Measurements from ENCODE around the gene VDR.

Gene VDR

DNA sequence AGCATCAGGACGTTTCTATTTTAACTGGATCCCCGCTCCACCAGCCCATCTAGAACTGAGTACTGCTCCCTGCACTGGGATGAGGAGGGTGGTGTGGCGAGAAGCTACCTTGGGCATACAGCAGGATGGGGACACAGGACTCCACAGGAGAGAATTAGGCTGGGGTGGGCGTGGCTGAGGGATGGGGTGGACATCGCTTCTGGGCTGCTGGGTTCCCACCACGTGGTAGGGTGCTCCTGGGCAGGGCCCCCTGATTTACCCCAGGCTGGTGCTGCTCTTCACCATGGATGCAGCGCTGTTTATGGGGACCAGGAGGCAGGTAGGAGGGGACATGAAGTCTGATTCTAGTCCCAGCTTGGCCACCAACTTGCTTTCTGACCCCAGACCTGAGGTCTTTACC lies 41.9 kb downstream of the VDR start:
- H2BK12ac ChIP-seq (ENCODE audit: low read length in 2 of 2), result no peak overlapping the region
- no peak overlapping the region for H4K91ac ChIP-seq (ENCODE audit: low read length)
- H4K8ac ChIP-seq (ENCODE audit: low read length), result no peak overlapping the region
- WGBS, result 94% methylated on average over 7 of the region's 7 CpGs
- peaks cover 0 to 65% of the 10 kb centered on the region in 2 experiments for H3K36me3 ChIP-seq (ENCODE audit: control insufficient read depth in 1 of 2, insufficient read depth in 2 of 2, low read depth in 1 of 2, low read length in 2 of 2)
- H3K9me3 ChIP-seq (ENCODE audit: control insufficient read depth, low read length), result no peaks in the 10 kb centered on the region
- H3K27me3 ChIP-seq (ENCODE audit: control insufficient read depth in 1 of 2, insufficient read depth in 1 of 2, low read length in 2 of 2), result no peaks in the 10 kb centered on the region
- no peak overlapping the region for H3K4me3 ChIP-seq (ENCODE audit: insufficient read depth in 1 of 2, low read depth in 1 of 2, low read length in 2 of 2)
- no peak overlapping the region for H2AFZ ChIP-seq (ENCODE audit: low read depth, low read length)
- H3K27ac ChIP-seq (ENCODE audit: low read length, poor library complexity, severe bottlenecking), result no peak overlapping the region
- no peak overlapping the region for H3K4ac ChIP-seq (ENCODE audit: low read depth in 1 of 2, low read length in 2 of 2)
- no peak overlapping the region for H3K4me2 ChIP-seq (ENCODE audit: low read length, poor library complexity, severe bottlenecking)
- H2AK5ac ChIP-seq (ENCODE audit: low read length, severe bottlenecking), result no peak overlapping the region
- H2BK15ac ChIP-seq (ENCODE audit: low read depth, poor library complexity, severe bottlenecking), result no peak overlapping the region
- no peak overlapping the region for H2BK5ac ChIP-seq (ENCODE audit: low read depth, low read length, poor library complexity, severe bottlenecking)
- no peak for DNase-seq
- no peak overlapping the region for H3K9ac ChIP-seq (ENCODE audit: low read length)
- H2BK120ac ChIP-seq (ENCODE audit: low read depth, low read length), result no peak overlapping the region
- H3K18ac ChIP-seq (ENCODE audit: low read depth in 1 of 2, low read length in 2 of 2), result no peak overlapping the region
- peaks cover 4% of the 10 kb centered on the region for H3K4me1 ChIP-seq (ENCODE audit: control insufficient read depth, insufficient read depth, low read depth, low read length)
- no peaks in the 10 kb centered on the region for H3K79me1 ChIP-seq (replicated peaks; ENCODE audit: low read length, poor library complexity, severe bottlenecking)
- H3K14ac ChIP-seq (ENCODE audit: low read length in 2 of 2), result no peak overlapping the region
- no peak overlapping the region for H3K23ac ChIP-seq (ENCODE audit: low read length in 2 of 2)

DNA sequence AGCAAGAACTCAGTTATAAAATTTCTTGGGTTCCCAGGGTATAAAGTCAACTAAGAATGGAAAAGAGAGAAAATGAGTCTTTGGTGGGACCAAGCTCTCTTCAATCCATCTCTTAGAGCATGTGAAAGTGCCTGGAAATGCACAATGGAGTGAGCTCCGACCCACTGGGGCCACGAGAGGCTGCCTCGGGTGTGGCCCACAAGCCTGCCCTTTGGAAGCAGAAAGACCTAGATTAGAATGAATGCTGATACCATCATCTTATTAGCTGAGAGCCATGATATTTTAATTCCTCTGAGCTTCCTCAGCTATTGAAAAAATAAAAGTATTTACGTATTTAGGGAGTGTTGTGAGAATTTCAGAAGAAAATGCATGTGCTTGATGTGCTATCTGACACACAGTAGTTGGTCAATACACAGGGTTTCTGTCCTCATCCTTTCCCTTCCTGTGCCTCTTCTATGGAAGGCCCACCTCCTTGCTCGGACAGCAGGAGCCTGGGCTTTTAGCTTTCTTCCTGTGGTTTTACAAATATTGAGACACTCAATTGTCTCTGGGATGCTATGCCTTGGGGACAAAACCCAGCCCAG lies 42.5 kb downstream of the VDR start:
- H4K8ac ChIP-seq (ENCODE audit: low read length), result no peak overlapping the region
- DNase-seq, result no peak
- no peak overlapping the region for H2AK5ac ChIP-seq (ENCODE audit: low read length, severe bottlenecking)
- no peaks in the 10 kb centered on the region for H3K9me3 ChIP-seq (ENCODE audit: control insufficient read depth, low read length)
- H2BK12ac ChIP-seq (ENCODE audit: low read length in 2 of 2), result no peak overlapping the region
- H3K14ac ChIP-seq (ENCODE audit: low read length in 2 of 2), result no peak overlapping the region
- H3K23ac ChIP-seq (ENCODE audit: low read length in 2 of 2), result no peak overlapping the region
- no peak overlapping the region for H2BK15ac ChIP-seq (ENCODE audit: low read depth, poor library complexity, severe bottlenecking)
- H3K36me3 ChIP-seq (ENCODE audit: control insufficient read depth in 1 of 2, insufficient read depth in 2 of 2, low read depth in 1 of 2, low read length in 2 of 2), result peaks cover 0 to 71% of the 10 kb centered on the region in 2 experiments
- no peak overlapping the region for H4K91ac ChIP-seq (ENCODE audit: low read length)
- no peak overlapping the region for H2AFZ ChIP-seq (ENCODE audit: low read depth, low read length)
- no peak overlapping the region for H3K18ac ChIP-seq (ENCODE audit: low read depth in 1 of 2, low read length in 2 of 2)
- H2BK120ac ChIP-seq (ENCODE audit: low read depth, low read length), result no peak overlapping the region
- no peak overlapping the region for H3K9ac ChIP-seq (ENCODE audit: low read length)
- no peak overlapping the region for H2BK5ac ChIP-seq (ENCODE audit: low read depth, low read length, poor library complexity, severe bottlenecking)
- no peak overlapping the region for H3K4ac ChIP-seq (ENCODE audit: low read depth in 1 of 2, low read length in 2 of 2)
- H3K4me2 ChIP-seq (ENCODE audit: low read length, poor library complexity, severe bottlenecking), result no peak overlapping the region
- H3K4me3 ChIP-seq (ENCODE audit: insufficient read depth in 1 of 2, low read depth in 1 of 2, low read length in 2 of 2), result no peak overlapping the region
- no peaks in the 10 kb centered on the region for H3K79me1 ChIP-seq (replicated peaks; ENCODE audit: low read length, poor library complexity, severe bottlenecking)
- peaks cover under 1% of the 10 kb centered on the region for H3K4me1 ChIP-seq (ENCODE audit: control insufficient read depth, insufficient read depth, low read depth, low read length)
- H3K27ac ChIP-seq (ENCODE audit: low read length, poor library complexity, severe bottlenecking), result no peak overlapping the region
- no peaks in the 10 kb centered on the region for H3K27me3 ChIP-seq (ENCODE audit: control insufficient read depth in 1 of 2, insufficient read depth in 1 of 2, low read length in 2 of 2)
- 97% methylated on average over 4 of the region's 5 CpGs for WGBS

DNA sequence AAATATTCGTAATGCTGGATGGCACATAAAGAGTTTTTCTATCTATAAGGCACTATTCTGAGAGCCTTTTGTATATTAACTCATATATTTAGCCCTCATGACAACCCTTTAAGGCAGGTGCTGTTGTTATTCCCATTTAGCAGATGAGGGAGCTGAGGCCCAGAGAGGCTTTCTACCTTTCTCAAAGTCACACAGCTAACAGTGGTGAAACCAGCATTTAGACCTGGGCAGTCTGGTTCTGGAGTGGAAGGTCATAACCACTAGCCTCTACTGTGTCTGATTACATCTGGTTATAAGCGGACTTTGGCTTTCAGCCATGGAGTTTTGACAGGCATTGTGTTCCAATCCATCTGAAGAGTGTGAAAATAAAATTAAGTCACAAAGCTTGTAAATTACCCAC lies 43.9 kb downstream of the VDR start:
- H2BK120ac ChIP-seq (ENCODE audit: low read depth, low read length), result no peak overlapping the region
- no peak overlapping the region for H4K8ac ChIP-seq (ENCODE audit: low read length)
- H3K27ac ChIP-seq (ENCODE audit: low read length, poor library complexity, severe bottlenecking), result no peak overlapping the region
- H3K4me3 ChIP-seq (ENCODE audit: insufficient read depth in 1 of 2, low read depth in 1 of 2, low read length in 2 of 2), result no peak overlapping the region
- no peak for DNase-seq
- no peaks in the 10 kb centered on the region for H3K27me3 ChIP-seq (ENCODE audit: control insufficient read depth in 1 of 2, insufficient read depth in 1 of 2, low read length in 2 of 2)
- H3K9ac ChIP-seq (ENCODE audit: low read length), result no peak overlapping the region
- H2BK5ac ChIP-seq (ENCODE audit: low read depth, low read length, poor library complexity, severe bottlenecking), result no peak overlapping the region
- no peak overlapping the region for H2BK15ac ChIP-seq (ENCODE audit: low read depth, poor library complexity, severe bottlenecking)
- H3K18ac ChIP-seq (ENCODE audit: low read depth in 1 of 2, low read length in 2 of 2), result no peak overlapping the region
- H2AFZ ChIP-seq (ENCODE audit: low read depth, low read length), result no peak overlapping the region
- H3K4me2 ChIP-seq (ENCODE audit: low read length, poor library complexity, severe bottlenecking), result no peak overlapping the region
- H2AK5ac ChIP-seq (ENCODE audit: low read length, severe bottlenecking), result no peak overlapping the region
- no peak overlapping the region for H2BK12ac ChIP-seq (ENCODE audit: low read length in 2 of 2)
- no peak overlapping the region for H3K14ac ChIP-seq (ENCODE audit: low read length in 2 of 2)
- no peak overlapping the region for H3K23ac ChIP-seq (ENCODE audit: low read length in 2 of 2)
- WGBS, result 100% methylated on average over 1 of the region's 2 CpGs
- H3K4me1 ChIP-seq (ENCODE audit: control insufficient read depth, insufficient read depth, low read depth, low read length), result no peaks in the 10 kb centered on the region
- H3K36me3 ChIP-seq (ENCODE audit: control insufficient read depth in 1 of 2, insufficient read depth in 2 of 2, low read depth in 1 of 2, low read length in 2 of 2), result peaks cover 3 to 84% of the 10 kb centered on the region in 2 experiments
- no peak overlapping the region for H4K91ac ChIP-seq (ENCODE audit: low read length)
- no peaks in the 10 kb centered on the region for H3K79me1 ChIP-seq (replicated peaks; ENCODE audit: low read length, poor library complexity, severe bottlenecking)
- H3K4ac ChIP-seq (ENCODE audit: low read depth in 1 of 2, low read length in 2 of 2), result no peak overlapping the region
- H3K9me3 ChIP-seq (ENCODE audit: control insufficient read depth, low read length), result no peaks in the 10 kb centered on the region

DNA sequence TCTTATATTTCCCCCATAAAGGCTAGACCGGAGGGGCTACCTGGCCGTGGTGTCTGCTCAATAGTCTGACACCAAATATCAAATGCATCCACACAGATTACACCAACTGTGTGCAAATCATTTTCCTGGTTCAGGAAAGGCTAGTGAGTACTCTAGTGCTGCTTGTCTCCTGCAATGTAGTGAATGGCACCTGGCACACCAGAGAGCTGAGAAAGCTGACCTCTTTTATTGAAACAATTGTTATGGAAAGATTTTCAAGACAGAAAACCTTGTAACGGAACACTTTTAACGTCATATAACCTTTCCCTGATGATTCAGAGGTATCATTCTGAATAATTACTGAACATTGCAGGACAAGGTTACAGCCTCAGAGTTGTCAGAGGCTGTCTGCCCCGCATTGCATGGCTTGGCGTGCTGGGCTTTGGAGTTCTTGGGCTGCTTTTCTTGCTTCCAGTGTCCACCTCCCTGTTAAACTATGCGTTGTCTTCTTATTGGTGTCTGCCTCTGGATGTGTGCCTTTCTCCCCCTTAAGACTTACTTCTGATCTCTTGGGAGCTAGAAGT lies 44.4 kb downstream of the VDR start:
- Histone ChIP-seq H3K18ac (ENCODE audit: low read depth in 1 of 2, low read length in 2 of 2) (no peak overlapping the region), H3K9ac (ENCODE audit: low read length) (no peak overlapping the region), H3K36me3 (ENCODE audit: control insufficient read depth in 1 of 2, insufficient read depth in 2 of 2, low read depth in 1 of 2, low read length in 2 of 2) (peaks cover 3 to 90% of the 10 kb centered on the region in 2 experiments), H3K4ac (ENCODE audit: low read depth in 1 of 2, low read length in 2 of 2) (no peak overlapping the region), H3K23ac (ENCODE audit: low read length in 2 of 2) (no peak overlapping the region), H3K4me2 (ENCODE audit: low read length, poor library complexity, severe bottlenecking) (no peak overlapping the region), H4K8ac (ENCODE audit: low read length) (no peak overlapping the region), H2BK5ac (ENCODE audit: low read depth, low read length, poor library complexity, severe bottlenecking) (no peak overlapping the region), H3K4me1 (ENCODE audit: control insufficient read depth, insufficient read depth, low read depth, low read length) (no peaks in the 10 kb centered on the region), H2BK12ac (ENCODE audit: low read length in 2 of 2) (no peak overlapping the region), H3K79me1 (replicated peaks; ENCODE audit: low read length, poor library complexity, severe bottlenecking) (no peaks in the 10 kb centered on the region), H2AK5ac (ENCODE audit: low read length, severe bottlenecking) (no peak overlapping the region), H2BK15ac (ENCODE audit: low read depth, poor library complexity, severe bottlenecking) (no peak overlapping the region), H3K4me3 (ENCODE audit: insufficient read depth in 1 of 2, low read depth in 1 of 2, low read length in 2 of 2) (no peak overlapping the region), H3K27ac (ENCODE audit: low read length, poor library complexity, severe bottlenecking) (no peak overlapping the region), H3K14ac (ENCODE audit: low read length in 2 of 2) (no peak overlapping the region), H4K91ac (ENCODE audit: low read length) (no peak overlapping the region), H3K9me3 (ENCODE audit: control insufficient read depth, low read length) (no peaks in the 10 kb centered on the region), H3K27me3 (ENCODE audit: control insufficient read depth in 1 of 2, insufficient read depth in 1 of 2, low read length in 2 of 2) (no peaks in the 10 kb centered on the region), H2AFZ (ENCODE audit: low read depth, low read length) (no peak overlapping the region), H2BK120ac (ENCODE audit: low read depth, low read length) (no peak overlapping the region)
- DNase-seq, result no peak
- WGBS, result 91% methylated on average over 6 of the region's 7 CpGs
